GM04503 (cell line): ENCODE data around the gene DENND2C.
"Not testable (repeated sequence)": the region's sequence is repeated elsewhere in the genome, so short reads cannot be mapped to it uniquely, and the experiment has no call there.

Source experiments
- DNase-seq: peaks from one replicate; pipeline ENCODE4 v3.0.0-alpha.2; 2012; ENCODE audit warnings: low read depth

DENND2C gene

DNA sequence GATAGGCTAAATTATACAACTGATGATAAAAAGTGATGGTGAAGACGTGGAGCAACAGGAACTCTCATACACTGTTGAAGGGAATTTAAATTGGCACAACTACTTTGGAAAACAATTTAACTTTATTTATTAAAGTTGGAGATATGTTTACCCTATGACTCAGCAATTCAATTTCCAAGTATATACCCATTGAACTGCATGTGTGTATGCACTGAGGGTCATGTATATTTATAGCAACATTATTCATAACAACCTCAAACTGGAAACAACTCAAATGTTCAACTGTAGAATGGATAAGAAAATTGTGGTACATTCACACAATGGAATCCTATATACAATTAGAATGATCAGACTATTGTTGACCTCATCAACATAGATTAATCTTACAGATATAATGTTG lies 71.9 kb downstream of the DENND2C start:
- DNase-seq, result no peak

- no peak for DNase-seq
Observed at GRCh38 chr1:114595602-114596001, 74.2 kb downstream of the DENND2C start.

DNA sequence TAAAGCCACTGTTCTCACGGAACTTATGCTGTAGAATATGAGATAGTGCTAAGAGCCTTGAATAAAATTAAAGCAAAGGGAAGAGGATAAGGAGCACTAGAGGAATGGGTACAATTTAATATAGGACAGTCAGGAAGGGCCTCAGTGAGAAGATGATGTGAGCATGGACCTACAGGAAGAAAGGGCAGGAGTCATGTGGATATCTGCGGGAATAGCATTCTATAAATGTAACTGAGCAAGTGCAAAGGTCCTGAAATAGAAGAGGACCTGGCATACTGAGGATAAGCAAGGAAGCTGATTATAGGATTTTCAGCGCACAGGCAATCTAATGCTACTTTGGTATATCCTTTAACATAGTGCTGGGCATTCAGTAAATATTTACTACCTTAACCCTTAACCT lies 75.8 kb downstream of the DENND2C start:
- DNase-seq, result no peak

DNA sequence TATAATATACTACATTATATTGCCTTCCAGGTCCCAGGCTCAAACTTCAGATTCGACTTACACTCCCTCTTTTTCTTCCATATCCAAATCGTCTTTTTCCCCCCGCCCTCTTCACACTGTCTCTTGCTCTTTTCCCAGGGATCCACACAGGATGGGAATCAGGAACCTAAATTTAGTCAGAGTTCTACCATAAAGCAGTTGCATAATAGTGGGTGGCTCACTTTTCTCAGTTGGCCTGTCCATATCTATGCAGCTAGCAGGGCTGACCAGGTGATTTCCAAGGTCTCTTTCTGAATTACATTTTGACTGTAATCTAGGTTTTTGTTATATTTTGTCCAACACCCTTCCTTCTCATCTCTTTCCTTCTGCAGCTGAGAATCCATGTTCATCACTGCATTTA lies 80.7 kb downstream of the DENND2C start:
- no peak for DNase-seq

DNA sequence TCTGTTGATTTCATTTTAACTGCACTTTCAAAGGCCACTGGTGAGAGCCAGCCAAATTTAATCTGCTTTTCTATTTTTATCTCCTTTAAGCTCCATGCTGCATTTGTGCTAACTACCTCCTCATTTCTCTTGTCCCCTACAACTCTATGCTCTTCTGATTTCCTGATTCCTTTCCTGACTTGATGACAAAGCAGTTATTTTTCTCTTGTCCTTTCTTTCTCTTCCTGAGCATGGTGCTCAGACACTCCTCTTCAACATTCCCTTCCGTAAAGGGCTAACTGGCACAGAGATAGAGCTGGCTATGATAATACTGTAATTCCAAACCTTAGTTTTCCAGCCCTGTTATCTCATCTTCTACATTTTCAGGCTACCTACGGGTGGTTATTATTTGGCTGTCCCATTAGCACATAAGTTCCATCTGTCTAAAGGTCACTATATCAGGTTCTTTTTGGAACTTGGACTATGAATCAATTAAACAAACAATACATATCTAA lies 81.6 kb downstream of the DENND2C start:
- no peak for DNase-seq

GRCh38 chr1:114587203-114587991 lies 82.5 kb downstream of the DENND2C start:
- DNase-seq, result no peak

DNA sequence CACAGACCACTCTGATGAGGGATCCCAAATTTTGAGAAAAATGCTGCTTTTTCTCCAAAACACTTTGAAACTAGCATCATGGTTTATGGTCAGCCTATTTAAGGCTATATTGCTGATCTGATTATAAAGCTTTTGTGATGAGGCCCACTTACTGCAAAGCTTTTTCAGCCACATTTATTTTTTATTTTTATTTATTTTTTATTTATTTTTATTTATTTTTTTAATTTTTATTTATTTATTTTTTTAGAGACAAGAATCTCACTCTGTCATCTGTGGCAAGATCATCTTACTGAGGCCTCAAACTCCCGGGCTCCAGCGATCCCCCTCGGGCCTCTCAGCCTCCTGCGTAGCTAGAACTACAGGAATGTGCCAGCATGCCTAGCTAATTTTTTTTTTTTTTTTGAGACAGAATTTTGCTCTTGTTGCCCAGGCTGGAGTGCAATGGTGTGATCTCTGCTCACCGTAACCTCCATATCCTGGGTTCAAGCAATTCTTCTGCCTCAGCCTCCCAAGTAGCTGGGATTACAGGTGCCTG lies 83.3 kb downstream of the DENND2C start:
- no peak for DNase-seq

DNA sequence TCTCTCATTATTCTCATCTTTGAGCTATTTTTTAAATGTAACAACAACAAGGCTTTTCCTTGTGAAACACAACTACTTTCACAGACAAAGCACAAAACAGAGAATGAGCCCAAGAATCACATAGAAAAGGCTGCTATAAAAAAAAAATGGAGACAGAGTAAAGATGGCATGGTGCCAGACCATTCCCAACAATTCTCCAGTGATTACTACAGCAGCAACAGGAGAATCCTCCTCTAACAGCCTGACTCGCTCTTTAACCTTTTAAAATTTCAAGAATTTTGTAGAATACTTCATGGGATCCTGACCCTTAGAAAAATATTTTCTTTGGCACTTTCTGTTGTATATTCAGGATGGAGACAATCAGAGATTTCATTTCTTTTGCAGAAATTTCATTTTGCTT lies 84.6 kb downstream of the DENND2C start:
- no peak for DNase-seq

- peak; percentile 92 for DNase-seq
Observed at GRCh38 chr1:114581335-114582287, 88.2 kb downstream of the DENND2C start, which contains the start of gene BCAS2. BCAS2 (minus strand) TSS chr1:114581615; CDS start chr1:114581591, 24 bp downstream.

DNA sequence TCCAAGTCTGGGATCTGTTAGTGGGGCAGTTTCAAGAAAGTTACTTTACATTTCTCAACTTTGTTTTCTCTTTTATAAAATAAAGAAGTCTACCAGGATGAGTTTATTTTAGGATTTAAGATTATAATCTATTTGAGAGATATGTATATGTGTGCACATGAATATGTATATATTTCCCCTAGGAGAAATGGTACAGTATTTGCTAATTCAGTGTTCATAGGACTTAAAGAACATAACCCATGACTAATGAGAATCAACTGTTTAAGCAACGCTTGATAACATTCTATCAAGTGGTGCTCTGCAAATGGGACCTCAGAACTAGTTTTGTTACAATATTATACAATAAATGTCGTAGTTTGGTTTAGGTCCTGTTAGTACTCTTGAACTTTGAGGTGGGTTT lies 95.5 kb downstream of the DENND2C start:
- no peak for DNase-seq

DNA sequence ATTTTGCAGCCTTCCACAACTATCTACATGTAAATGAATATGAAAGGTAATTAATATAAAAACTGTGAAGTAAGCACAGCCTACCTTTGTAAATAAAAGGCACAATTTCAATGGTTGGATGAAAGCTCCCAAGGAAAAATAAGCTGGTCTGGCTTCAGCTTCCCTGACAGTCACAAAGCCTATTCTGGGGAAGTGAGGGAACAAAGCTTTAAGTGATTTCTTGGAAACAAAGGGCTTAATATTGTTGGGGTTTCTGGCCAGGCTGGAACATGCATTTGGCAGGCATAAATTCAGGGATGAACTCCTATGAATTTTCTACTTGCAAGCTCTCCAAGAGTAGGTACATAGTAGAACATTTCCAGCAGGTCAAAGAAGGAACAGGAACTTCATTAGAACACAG lies 105.7 kb downstream of the DENND2C start:
- no peak for DNase-seq

- not testable (repeated sequence) for DNase-seq
Observed at GRCh38 chr1:114562978-114563510, 106.8 kb downstream of the DENND2C start.

GRCh38 chr1:114561333-114561732 lies 108.5 kb downstream of the DENND2C start:
- no peak for DNase-seq

DNA sequence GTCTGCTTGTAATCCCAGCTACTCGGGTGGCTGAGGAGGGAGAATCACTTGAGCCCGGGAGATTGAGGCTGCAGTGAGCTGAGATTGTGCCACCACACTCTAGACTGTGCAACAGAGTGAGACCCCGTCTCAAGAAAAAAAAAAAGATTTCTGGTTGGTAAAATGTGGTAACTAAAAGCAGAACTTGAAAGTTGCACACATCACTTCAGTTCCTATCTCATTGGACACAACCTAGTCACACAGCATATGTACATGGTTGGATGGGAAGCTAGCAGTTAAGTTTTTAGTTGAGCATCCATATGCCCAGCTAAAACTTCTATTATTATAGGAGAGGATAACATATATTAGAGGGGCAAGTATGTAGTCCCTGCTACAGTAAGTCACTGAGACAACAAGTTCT lies 110.5 kb downstream of the DENND2C start:
- DNase-seq, result no peak

- DNase-seq, result no peak
Observed at GRCh38 chr1:114558544-114558943, 111.3 kb downstream of the DENND2C start.

DNA sequence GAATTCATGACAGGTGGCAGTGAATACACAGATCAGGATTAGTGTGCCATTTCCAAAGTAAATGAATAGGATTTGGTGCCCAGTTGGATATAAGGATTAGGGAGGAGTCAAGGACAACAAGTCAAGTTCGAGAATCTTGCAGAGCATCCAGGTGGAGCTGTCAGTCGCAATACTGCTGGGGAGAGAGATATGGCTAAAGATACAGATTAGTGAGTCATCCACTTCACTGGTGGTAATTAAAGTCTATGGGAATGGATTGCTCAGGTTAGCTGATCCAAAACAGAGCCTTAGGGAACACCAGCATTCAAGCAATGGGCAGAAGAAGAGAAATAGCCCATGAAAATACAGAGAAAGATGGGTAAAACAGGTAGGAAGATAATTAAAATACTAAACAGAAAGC lies 115.3 kb downstream of the DENND2C start:
- no peak for DNase-seq

GRCh38 chr1:114552106-114552639 lies 117.7 kb downstream of the DENND2C start:
- DNase-seq, result no peak

GRCh38 chr1:114551400-114551799 lies 118.4 kb downstream of the DENND2C start:
- no peak for DNase-seq

DNA sequence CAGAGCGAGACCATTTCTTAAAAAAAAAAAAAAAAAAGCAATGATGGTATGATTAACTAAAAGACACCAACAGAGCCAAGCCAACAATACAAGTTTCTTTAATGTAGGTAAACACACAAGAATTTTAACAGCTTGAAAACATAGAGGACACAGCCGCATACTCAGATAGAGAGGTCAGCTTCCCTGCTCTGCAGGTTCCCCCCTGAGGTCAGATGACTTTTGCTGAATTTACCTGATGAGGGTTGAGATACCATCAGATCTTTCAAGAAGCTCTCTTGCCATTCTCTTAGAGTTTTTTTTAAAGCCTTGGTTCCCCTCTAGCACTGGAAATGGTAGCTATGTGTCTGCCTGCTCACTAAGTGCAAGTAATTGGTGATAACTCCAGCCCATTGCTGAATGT lies 119.5 kb downstream of the DENND2C start:
- no peak for DNase-seq

DNA sequence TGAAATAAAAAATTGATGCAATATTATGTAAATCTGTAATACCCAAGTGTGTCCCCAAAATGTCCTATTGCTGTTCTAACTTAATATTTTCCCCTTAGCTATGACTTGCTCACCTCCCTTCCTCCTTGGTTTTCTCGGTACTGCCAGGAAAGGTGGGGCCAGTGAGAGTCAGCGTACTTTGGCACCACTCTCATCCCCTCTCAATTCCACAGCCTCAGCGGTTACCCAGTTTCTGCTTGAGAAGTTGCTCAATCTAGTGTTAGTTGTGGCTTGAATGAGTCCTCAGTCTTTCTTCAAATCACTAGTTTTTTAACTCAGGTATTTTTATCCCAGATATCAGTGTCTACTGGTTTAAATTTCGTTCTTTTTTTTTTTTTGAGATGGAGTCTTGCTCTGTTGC lies 120.7 kb downstream of the DENND2C start:
- no peak for DNase-seq

- DNase-seq, result no peak
Observed at GRCh38 chr1:114547076-114547475, 122.8 kb downstream of the DENND2C start.

- DNase-seq, result no peak
Observed at GRCh38 chr1:114545796-114546195, 124.1 kb downstream of the DENND2C start.
